CD4-positive, alpha-beta T cell (primary cell): Measurements from ENCODE around the gene UIMC1. TPM values are rescaled to one million over a fixed set of nuclear protein-coding genes. Genes with fewer than 3 reads are reported as not detected.

Experiments
- ATAC-seq: fragments of 200-7000 bp; cut with Tn5 transposase; one replicate; pipeline ENCODE4 v1.10.0; 2022; ENCODE audit warnings: mild to moderate bottlenecking; ENCODE audit not compliant: poor library complexity
- CTCF ChIA-PET: fragments of 350-600 bp; sonication (Branson Sonifier 250); formaldehyde crosslinking; loops from one replicate; lab custom pipeline; 2021; ENCODE audit warnings: antibody characterized with exemption, inconsistent platforms; lab: Charles Lee
- POLR2A ChIA-PET: fragments of 350-600 bp; sonication (Branson Sonifier 250); formaldehyde crosslinking; loops from one replicate; lab custom pipeline; 2021; ENCODE audit warnings: antibody characterized with exemption, inconsistent platforms; lab: Charles Lee
- DNase-seq, 14 experiments: peaks; one replicate each; pipeline ENCODE4 v3.0.0-alpha.2; 2013 to 2020; ENCODE audit warnings: mixed read lengths in 2 of 14
- H3K27ac ChIP-seq, 2 donors: one replicate each; pipeline versions ENCODE4 v1.5.1 to v1.7.0; 2013; ENCODE audit warnings: low read length in 2 of 2, low read depth in 1 of 2, mild to moderate bottlenecking in 1 of 2
- H3K27me3 ChIP-seq, 2 experiments: 1 replicate in 1 of 2; 2 replicates in 1 of 2; pipeline versions ENCODE4 v1.6.1 to v1.7.0; 2013; ENCODE audit warnings: low read length in 2 of 2, control low read depth in 1 of 2, mild to moderate bottlenecking in 1 of 2, moderate library complexity in 1 of 2; ENCODE audit not compliant: insufficient read depth in 2 of 2, control insufficient read depth in 1 of 2
- H3K36me3 ChIP-seq: one replicate; pipeline ENCODE4 v1.6.1; 2013; ENCODE audit warnings: low read length, control low read depth; ENCODE audit not compliant: insufficient read depth
- H3K4me1 ChIP-seq: one replicate; pipeline ENCODE4 v1.6.1; 2013; ENCODE audit warnings: low read length, control low read depth; ENCODE audit not compliant: insufficient read depth
- H3K4me3 ChIP-seq: one replicate; pipeline ENCODE4 v1.5.1; 2013; ENCODE audit warnings: mild to moderate bottlenecking, low read length, moderate library complexity
- H3K9me3 ChIP-seq, 2 experiments: 1 replicate in 1 of 2; 2 replicates in 1 of 2; pipeline versions ENCODE4 v1.6.1 to v1.7.0; 2013; ENCODE audit warnings: low read length in 2 of 2, mild to moderate bottlenecking in 2 of 2, control low read depth in 1 of 2, moderate library complexity in 1 of 2; ENCODE audit not compliant: control insufficient read depth in 1 of 2, insufficient read depth in 1 of 2
- H3K27ac Mint-ChIP-seq: one replicate; pipeline ENCODE4 v1.8.0; 2020; ENCODE audit warnings: mixed read lengths
- H3K27me3 Mint-ChIP-seq: one replicate; pipeline ENCODE4 v1.8.0; 2021; ENCODE audit warnings: mixed read lengths
- H3K36me3 Mint-ChIP-seq: one replicate; pipeline ENCODE4 v1.8.0; 2021; ENCODE audit warnings: low read depth, mixed read lengths
- H3K4me1 Mint-ChIP-seq: one replicate; pipeline ENCODE4 v1.8.0; 2021; ENCODE audit warnings: low read depth, mixed read lengths
- H3K4me3 Mint-ChIP-seq: one replicate; pipeline ENCODE4 v1.8.0; 2020; ENCODE audit warnings: mild to moderate bottlenecking, mixed read lengths
- H3K9me3 Mint-ChIP-seq: one replicate; pipeline ENCODE4 v1.8.0; 2020; ENCODE audit warnings: mixed read lengths
- CTCF ChIP-seq: fragments of 200-600 bp; IDR thresholded peaks from one replicate; pipeline ENCODE4 v1.8.0; 2022; ENCODE audit warnings: antibody characterized with exemption, mild to moderate bottlenecking
- intact Hi-C, 2 experiments: fragments of 100-400 bp; cut with DNase I in 1 of 2; cut with micrococcal nuclease in 1 of 2; formaldehyde crosslinking; loops; one replicate each; pipeline versions ENCODE4 v1.15.1 to v1.9.0; 2023 to 2025; cut with DNase I, micrococcal nuclease
- total RNA-seq, 174 experiments: library from RNA in 2 of 174; stranded (reverse) in 2 of 174; gene quantifications; one replicate each; pipeline ENCODE4 v1.2.3 and lab custom pipeline; 2021 to 2026

Gene UIMC1
- total RNA-seq, 2 experiments from 2014 or later: 42.3 to 50.8 TPM

GRCh38 chr5:176860381-176860780 lies 146.2 kb downstream of the UIMC1 start:
- no peak overlapping the region for H3K4me3 ChIP-seq

GRCh38 chr5:176859916-176860315 lies 146.7 kb downstream of the UIMC1 start:
- TF ChIP-seq CTCF: no peak
- Mint-ChIP-seq H3K27ac (no peak overlapping the region), H3K9me3 (no peaks in the 10 kb centered on the region), H3K27me3 (peaks cover 32% of the 10 kb centered on the region), H3K36me3 (no peaks in the 10 kb centered on the region), H3K4me3 (no peak overlapping the region), H3K4me1 (no peaks in the 10 kb centered on the region)
- intact Hi-C loops: no loop called here
- Histone ChIP-seq H3K4me1 (no peaks in the 10 kb centered on the region), H3K4me3 (no peak overlapping the region), H3K27me3 (peaks cover 28 to 30% of the 10 kb centered on the region in 2 experiments), H3K9me3 (peaks cover 0 to 26% of the 10 kb centered on the region in 2 experiments), H3K36me3 (no peaks in the 10 kb centered on the region), H3K27ac (no peak overlapping the region)
- CTCF ChIA-PET: no interaction called here
- POLR2A ChIA-PET: no interaction called here
- ATAC-seq: no peak
- no peak for DNase-seq

More at GRCh38 chr5:176860381-176860780, 146.2 kb downstream of the UIMC1 start:
- H3K36me3 Mint-ChIP-seq: no peaks in the 10 kb centered on the region
- intact Hi-C loops: no loop called here
- ChIA-PET POLR2A (no interaction called here), CTCF (no interaction called here)
- H3K9me3 Mint-ChIP-seq: no peaks in the 10 kb centered on the region
- DNase-seq: no peak
- no peak overlapping the region for H3K27ac ChIP-seq
- H3K27me3 ChIP-seq: peaks cover 32 to 33% of the 10 kb centered on the region in 2 experiments
- no peak overlapping the region for H3K27ac Mint-ChIP-seq
- no peak overlapping the region for H3K4me3 Mint-ChIP-seq
- no peaks in the 10 kb centered on the region for H3K36me3 ChIP-seq
- peaks cover 0 to 26% of the 10 kb centered on the region in 2 experiments for H3K9me3 ChIP-seq
- H3K4me1 Mint-ChIP-seq: no peaks in the 10 kb centered on the region
- no peak for TF ChIP-seq CTCF
- no peak for ATAC-seq
- no peaks in the 10 kb centered on the region for H3K4me1 ChIP-seq
- peaks cover 33% of the 10 kb centered on the region for H3K27me3 Mint-ChIP-seq

- Histone ChIP-seq H3K4me3 (no peak overlapping the region), H3K27me3 (peaks cover 14 to 17% of the 10 kb centered on the region in 2 experiments), H3K36me3 (no peaks in the 10 kb centered on the region), H3K4me1 (no peaks in the 10 kb centered on the region), H3K9me3 (peaks cover 0 to 15% of the 10 kb centered on the region in 2 experiments), H3K27ac (no peak overlapping the region)
- no peak for DNase-seq
- intact Hi-C loops: no loop called here
- ChIA-PET POLR2A (no interaction called here), CTCF (no interaction called here)
- Mint-ChIP-seq H3K4me1 (no peaks in the 10 kb centered on the region), H3K36me3 (no peaks in the 10 kb centered on the region), H3K27me3 (peaks cover 26% of the 10 kb centered on the region), H3K4me3 (no peak overlapping the region), H3K9me3 (no peaks in the 10 kb centered on the region), H3K27ac (no peak overlapping the region)
- ATAC-seq: no peak
- no peak for TF ChIP-seq CTCF
Observed at GRCh38 chr5:176857894-176858273, 148.7 kb downstream of the UIMC1 start.
